GM20000 (cell line): ENCODE measurements around the gene SHF.

Source experiments
- DNase-seq: peaks from one replicate; pipeline ENCODE4 v3.0.0; 2012; ENCODE audit warnings: low spot score
- CTCF ChIP-seq: IDR thresholded peaks from 2 replicates; pipeline ENCODE4 v1.5.1; 2012; ENCODE audit warnings: mild to moderate bottlenecking, control low read depth; ENCODE audit errors: extremely low read depth, missing control alignments

The SHF gene

GRCh38 chr15:45167631-45168205 is 20.0 kb downstream of the SHF start:
- TF ChIP-seq CTCF = no peak
- no peak for DNase-seq

GRCh38 chr15:45166834-45167630 is 20.7 kb downstream of the SHF start:
- peak; percentile 60 for TF ChIP-seq CTCF
- DNase-seq = peak; percentile 92

GRCh38 chr15:45165536-45165935 is 22.2 kb downstream of the SHF start:
- DNase-seq = no peak
- TF ChIP-seq CTCF = no peak

- DNase-seq = no peak
- no peak for TF ChIP-seq CTCF
These were observed 22.9 kb downstream of the SHF start for GRCh38 chr15:45164914-45165313.

- no peak for DNase-seq
- TF ChIP-seq CTCF = no peak
These were observed 24.3 kb downstream of the SHF start for GRCh38 chr15:45163508-45163856.

GRCh38 chr15:45162771-45163507 is 24.8 kb downstream of the SHF start:
- TF ChIP-seq CTCF = peak; percentile 89
- DNase-seq = peak; percentile 88

- TF ChIP-seq CTCF = no peak
- DNase-seq = no peak
These were observed 26.1 kb downstream of the SHF start for GRCh38 chr15:45161666-45162065.
